ENCODE data around the gene RASD1.

DNA sequence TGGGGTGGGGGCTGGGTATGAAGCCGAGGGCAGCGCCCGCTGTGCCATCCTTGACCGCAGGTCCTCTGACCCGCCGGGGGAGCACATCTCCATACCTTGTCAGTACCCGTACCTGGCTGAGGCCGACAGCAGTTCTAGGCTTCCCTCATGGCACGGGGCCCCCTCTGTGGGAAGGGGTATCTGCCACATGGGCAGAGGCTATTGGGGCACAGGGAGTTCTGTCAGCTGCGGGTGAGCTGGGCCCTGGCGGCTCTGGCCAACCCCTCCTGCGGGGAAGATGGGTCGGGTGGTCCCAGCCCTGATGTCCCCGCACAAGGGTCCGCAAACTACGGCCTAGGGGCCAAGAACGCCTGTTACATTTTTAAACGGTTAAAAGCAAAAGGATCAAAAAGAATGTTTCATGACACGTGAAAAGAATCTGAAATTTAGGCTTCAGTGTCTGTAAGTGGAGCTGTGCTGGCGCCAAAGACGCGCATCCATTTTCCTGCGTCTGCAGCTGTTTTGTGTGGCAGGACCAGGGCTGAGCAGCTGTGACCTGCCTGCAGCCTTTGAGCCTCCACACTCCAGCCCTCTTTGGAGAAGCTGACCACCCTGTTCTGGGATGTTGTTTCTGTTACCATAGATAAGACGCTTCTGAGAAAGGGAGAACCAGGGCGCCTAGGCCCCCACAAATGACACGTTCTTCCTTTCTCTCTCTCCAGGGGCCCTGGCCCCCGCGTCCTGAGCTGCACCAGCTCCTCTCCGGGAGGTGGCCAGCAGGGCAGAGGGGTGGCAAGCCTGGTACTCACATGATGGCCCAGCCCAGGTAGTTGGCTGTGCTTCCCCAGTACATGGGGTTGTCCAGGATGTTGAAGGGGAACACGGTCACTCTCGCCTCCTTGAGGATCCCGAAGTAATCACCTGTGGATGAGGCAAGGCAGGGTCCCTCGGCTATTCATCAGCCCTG lies 12.7 kb upstream of the RASD1 start:
- TF ChIP-seq, protein P1, sequence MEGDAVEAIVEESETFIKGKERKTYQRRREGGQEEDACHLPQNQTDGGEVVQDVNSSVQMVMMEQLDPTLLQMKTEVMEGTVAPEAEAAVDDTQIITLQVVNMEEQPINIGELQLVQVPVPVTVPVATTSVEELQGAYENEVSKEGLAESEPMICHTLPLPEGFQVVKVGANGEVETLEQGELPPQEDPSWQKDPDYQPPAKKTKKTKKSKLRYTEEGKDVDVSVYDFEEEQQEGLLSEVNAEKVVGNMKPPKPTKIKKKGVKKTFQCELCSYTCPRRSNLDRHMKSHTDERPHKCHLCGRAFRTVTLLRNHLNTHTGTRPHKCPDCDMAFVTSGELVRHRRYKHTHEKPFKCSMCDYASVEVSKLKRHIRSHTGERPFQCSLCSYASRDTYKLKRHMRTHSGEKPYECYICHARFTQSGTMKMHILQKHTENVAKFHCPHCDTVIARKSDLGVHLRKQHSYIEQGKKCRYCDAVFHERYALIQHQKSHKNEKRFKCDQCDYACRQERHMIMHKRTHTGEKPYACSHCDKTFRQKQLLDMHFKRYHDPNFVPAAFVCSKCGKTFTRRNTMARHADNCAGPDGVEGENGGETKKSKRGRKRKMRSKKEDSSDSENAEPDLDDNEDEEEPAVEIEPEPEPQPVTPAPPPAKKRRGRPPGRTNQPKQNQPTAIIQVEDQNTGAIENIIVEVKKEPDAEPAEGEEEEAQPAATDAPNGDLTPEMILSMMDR (IDR thresholded peaks at IDR 0.05) = no peak
- TF ChIP-seq POLR2A (IDR thresholded peaks at IDR 0.05) = no peak
